Aorta (tissue), 5 donors: ENCODE measurements around the gene TRPM5. TPM values are rescaled to one million over a fixed set of nuclear protein-coding genes. Genes with fewer than 3 reads are reported as not detected.

Experiments used
- ATAC-seq: fragments of 200-7000 bp; cut with Tn5 transposase; one replicate; pipeline ENCODE4 v1.9.1; 2022; ENCODE audit warnings: moderate library complexity; ENCODE audit not compliant: low FRiP score
- DNase-seq, 2 donors: peaks; one replicate each; pipeline ENCODE4 v3.0.0-alpha.2; 2020
- H3K27ac ChIP-seq, 2 donors: one replicate each; pipeline ENCODE4 v1.5.1; 2013; ENCODE audit warnings: low read length in 2 of 2, mild to moderate bottlenecking in 2 of 2, moderate library complexity in 2 of 2, control low read depth in 1 of 2, inconsistent platforms in 1 of 2, low read depth in 1 of 2
- H3K27me3 ChIP-seq, 2 donors: one replicate each; pipeline ENCODE4 v1.6.1; 2013; ENCODE audit warnings: control low read depth in 1 of 2, low read length in 1 of 2, mild to moderate bottlenecking in 1 of 2, moderate library complexity in 1 of 2; ENCODE audit not compliant: insufficient read depth in 2 of 2, control insufficient read depth in 1 of 2
- H3K36me3 ChIP-seq, 2 donors: one replicate each; pipeline ENCODE4 v1.6.1; 2013; ENCODE audit warnings: control low read depth in 1 of 2, low read length in 1 of 2, mild to moderate bottlenecking in 1 of 2; ENCODE audit not compliant: insufficient read depth in 2 of 2, control insufficient read depth in 1 of 2
- H3K4me1 ChIP-seq, 2 donors: one replicate each; pipeline ENCODE4 v1.6.1; 2013; ENCODE audit warnings: low read length in 2 of 2, control low read depth in 1 of 2, mild to moderate bottlenecking in 1 of 2, moderate library complexity in 1 of 2; ENCODE audit not compliant: insufficient read depth in 2 of 2, control insufficient read depth in 1 of 2
- H3K4me3 ChIP-seq, 2 donors: one replicate each; pipeline ENCODE4 v1.5.1; 2013; ENCODE audit warnings: low read length in 2 of 2, control low read depth in 1 of 2, mild to moderate bottlenecking in 1 of 2
- H3K9me3 ChIP-seq: one replicate; pipeline ENCODE4 v1.6.1; 2013; ENCODE audit warnings: mild to moderate bottlenecking, low read length; ENCODE audit not compliant: control insufficient read depth
- whole genome bisulfite sequencing, 2 donors: extraction: QIAGEN DNeasy Blood & Tissue Kit; methylation state at CpG; one replicate each; pipeline ENCODE4 v1.1.7; 2013; 5-methylcytosine and 5-hydroxymethylcytosine counted together
- intact Hi-C, 2 donors: fragments of 100-400 bp; cut with DNase I; formaldehyde crosslinking; loops; one replicate each; pipeline versions ENCODE4 v1.14.2 to v1.15.0; 2022
- polyA plus RNA-seq, 2 donors: library from polyadenylated mRNA; stranded (reverse); fragments of 200-250 nt; gene quantifications; one replicate each; pipeline ENCODE4 v1.2.3, GENCODE V29; 2013
- total RNA-seq, 2 donors: library from RNA; stranded (reverse); fragmentation: NEBNext Ultra II Directional; extraction: Animal tissue kit (Norgen Biotek cat#: 25700); gene quantifications; one replicate each; pipeline ENCODE4 v1.2.1, GENCODE V29; 2021
- donor health status: healthy with polysubstance abuse.
- donor health status: Bipolar disorder and iron deficiency.
- donor health status: DM: no; HTN: no; CAD: no.
- donor health status: DM: no; HTN: no; CAD: no.
- donor health status: DM: yes; HTN: yes; CAD: no.

The TRPM5 gene
- total and polyA plus RNA-seq, 4 donors = 0.25 TPM; not detected in 3

DNA sequence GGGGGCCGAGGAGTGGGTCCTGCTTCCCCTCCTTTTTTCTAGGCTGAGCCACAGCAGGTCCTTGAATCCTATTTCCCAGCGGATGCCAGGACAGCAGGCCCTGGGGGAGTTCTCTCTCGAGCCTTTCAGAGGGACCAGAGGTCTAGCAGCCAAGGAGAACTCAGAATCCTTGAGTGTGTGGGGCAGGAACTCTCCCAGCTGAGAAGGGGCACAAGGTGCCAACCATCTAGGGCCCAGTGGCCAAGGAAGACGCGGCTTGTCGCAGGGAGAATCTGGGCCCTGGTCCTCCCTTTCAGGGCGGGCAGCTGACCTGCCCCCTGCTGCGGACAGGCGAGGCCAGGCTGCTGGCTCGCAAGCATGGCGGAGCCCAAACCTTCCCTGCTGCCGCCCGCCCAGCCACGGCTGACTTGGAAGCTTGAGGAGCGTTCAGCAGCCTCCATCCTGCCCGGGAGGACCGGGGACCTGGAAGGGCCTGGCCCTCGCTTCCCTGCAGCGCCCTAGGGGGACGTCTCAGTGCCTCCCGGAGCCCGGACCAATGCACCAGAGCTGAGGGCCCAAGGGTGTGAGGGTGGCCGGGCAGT, 44.7 kb downstream of the TRPM5 start:
- Histone ChIP-seq H3K9me3 (no peaks in the 10 kb centered on the region), H3K27ac (peak overlapping the region; percentile 87 to 95), H3K27me3 (no peaks in the 10 kb centered on the region), H3K4me3 (peak overlapping the region; percentile 6 to 48), H3K36me3 (peaks cover 0 to 3% of the 10 kb centered on the region in 2 donors), H3K4me1 (no peaks in the 10 kb centered on the region)
- 3 to 4% methylated on average over 22 to 23 of the region's 23 CpGs for WGBS, 2 donors
- intact Hi-C loops = loop anchor here in 1 of 2 donors (1.0 to 5.0 kb wide), 4 partner anchors 17 to 1122 kb away; partner anchors contain the start of gene CD81
- DNase-seq (peak in 1 of 2 donors; percentile 84), ATAC-seq (peak; percentile 39)

DNA sequence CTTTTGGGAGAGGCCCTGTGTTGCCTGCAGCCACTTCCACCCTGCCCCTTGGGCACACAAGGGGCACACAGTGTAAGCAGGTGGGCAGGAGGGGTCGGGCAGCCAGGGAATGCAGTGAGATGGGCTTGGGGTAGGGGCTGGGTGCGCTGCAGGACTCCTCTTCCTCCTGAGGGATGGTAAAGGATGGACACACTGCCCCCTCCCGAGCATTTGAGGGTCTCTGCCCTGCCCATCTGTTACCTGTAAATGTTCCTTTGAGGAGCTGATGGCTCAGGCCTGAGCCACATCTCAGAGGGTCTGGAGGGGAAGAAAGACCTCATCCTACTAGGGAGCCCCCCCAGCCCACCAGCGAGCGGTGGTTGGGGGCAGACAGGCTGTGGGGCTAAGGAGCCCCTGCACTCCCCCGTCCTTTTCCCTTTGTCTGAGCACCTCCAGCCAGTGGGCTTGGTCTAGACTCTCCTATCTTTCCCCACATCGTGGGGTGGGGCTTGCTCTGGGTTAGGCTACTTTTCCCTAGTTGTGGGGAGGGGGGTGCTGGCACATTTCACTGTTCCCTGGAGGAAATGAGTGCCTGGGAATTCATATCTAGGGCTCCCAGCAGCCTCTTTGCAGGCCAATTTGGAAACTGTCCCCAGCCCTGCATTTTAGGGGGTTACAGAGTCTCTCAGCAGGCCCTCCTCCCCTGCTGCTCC, 45.5 kb downstream of the TRPM5 start:
- Histone ChIP-seq H3K27ac (peak overlapping the region; percentile 87 to 95), H3K4me3 (no peak overlapping the region), H3K9me3 (no peaks in the 10 kb centered on the region), H3K27me3 (no peaks in the 10 kb centered on the region), H3K36me3 (peaks cover 0 to 3% of the 10 kb centered on the region in 2 donors), H3K4me1 (no peaks in the 10 kb centered on the region)
- ATAC-seq (no peak), DNase-seq (no peak)
- intact Hi-C loops = no loop called here
- 33 to 43% methylated on average over 7 of the region's 7 CpGs for WGBS, 2 donors

DNA sequence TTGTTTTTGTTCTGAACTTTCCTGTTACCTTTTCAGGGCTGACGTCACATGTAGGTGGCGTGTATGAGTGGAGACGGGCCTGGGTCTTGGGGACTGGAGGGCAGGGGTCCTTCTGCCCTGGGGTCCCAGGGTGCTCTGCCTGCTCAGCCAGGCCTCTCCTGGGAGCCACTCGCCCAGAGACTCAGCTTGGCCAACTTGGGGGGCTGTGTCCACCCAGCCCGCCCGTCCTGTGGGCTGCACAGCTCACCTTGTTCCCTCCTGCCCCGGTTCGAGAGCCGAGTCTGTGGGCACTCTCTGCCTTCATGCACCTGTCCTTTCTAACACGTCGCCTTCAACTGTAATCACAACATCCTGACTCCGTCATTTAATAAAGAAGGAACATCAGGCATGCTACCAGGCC, 47.3 kb downstream of the TRPM5 start:
- no peaks in the 10 kb centered on the region for H3K27me3 ChIP-seq
- no peak for DNase-seq
- H3K9me3 ChIP-seq = no peaks in the 10 kb centered on the region
- ATAC-seq = no peak
- WGBS, 2 donors = 87 to 90% methylated on average over 12 of the region's 12 CpGs
- no peaks in the 10 kb centered on the region for H3K4me1 ChIP-seq
- no peak overlapping the region for H3K4me3 ChIP-seq
- intact Hi-C loops = no loop called here
- H3K27ac ChIP-seq = no peak overlapping the region
- H3K36me3 ChIP-seq = no peaks in the 10 kb centered on the region

DNA sequence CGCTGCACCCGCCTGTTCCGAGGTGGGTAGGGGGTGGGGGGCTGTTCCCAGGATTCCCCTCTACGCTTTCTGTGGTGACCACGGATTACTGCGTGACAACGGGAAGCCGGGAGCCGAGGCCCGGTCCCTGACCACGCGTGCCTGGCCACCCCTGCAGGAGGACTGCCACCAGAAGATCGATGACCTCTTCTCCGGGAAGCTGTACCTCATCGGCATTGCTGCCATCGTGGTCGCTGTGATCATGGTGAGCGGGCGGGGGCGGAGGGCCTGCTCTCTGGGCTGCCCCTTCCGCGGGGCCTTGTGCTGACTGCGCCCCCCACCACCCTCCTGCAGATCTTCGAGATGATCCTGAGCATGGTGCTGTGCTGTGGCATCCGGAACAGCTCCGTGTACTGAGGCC, 47.8 kb downstream of the TRPM5 start:
- Histone ChIP-seq H3K36me3 (no peaks in the 10 kb centered on the region), H3K27ac (no peak overlapping the region), H3K27me3 (no peaks in the 10 kb centered on the region), H3K4me3 (no peak overlapping the region), H3K4me1 (no peaks in the 10 kb centered on the region), H3K9me3 (no peaks in the 10 kb centered on the region)
- WGBS, 2 donors = 89 to 90% methylated on average over 26 of the region's 26 CpGs
- intact Hi-C loops = no loop called here
- no peak for DNase-seq
- no peak for ATAC-seq

DNA sequence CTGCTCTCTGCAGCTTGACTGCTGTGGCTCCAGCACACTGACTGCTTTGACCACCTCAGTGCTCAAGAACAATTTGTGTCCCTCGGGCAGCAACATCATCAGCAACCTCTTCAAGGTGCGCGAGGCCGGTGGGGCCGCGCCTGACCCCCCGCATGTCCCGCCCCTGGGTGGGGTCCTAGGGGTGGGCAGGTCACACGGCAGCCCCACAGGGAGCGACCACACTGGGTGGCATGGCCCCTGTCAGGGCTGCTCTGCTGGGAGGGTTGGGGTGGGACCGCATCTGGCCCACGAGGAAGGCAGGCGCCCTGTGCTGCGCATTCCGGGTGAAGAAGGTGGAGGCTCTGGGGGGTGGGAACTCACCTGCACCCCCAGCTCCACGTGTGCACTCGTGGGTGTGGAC, 48.5 kb downstream of the TRPM5 start:
- ATAC-seq = no peak
- no peak for DNase-seq
- no peak overlapping the region for H3K27ac ChIP-seq
- no peak overlapping the region for H3K4me3 ChIP-seq
- 88 to 93% methylated on average over 16 to 17 of the region's 17 CpGs for WGBS, 2 donors
- H3K9me3 ChIP-seq = no peaks in the 10 kb centered on the region
- no peaks in the 10 kb centered on the region for H3K4me1 ChIP-seq
- intact Hi-C loops = no loop called here
- H3K36me3 ChIP-seq = no peaks in the 10 kb centered on the region
- no peaks in the 10 kb centered on the region for H3K27me3 ChIP-seq

DNA sequence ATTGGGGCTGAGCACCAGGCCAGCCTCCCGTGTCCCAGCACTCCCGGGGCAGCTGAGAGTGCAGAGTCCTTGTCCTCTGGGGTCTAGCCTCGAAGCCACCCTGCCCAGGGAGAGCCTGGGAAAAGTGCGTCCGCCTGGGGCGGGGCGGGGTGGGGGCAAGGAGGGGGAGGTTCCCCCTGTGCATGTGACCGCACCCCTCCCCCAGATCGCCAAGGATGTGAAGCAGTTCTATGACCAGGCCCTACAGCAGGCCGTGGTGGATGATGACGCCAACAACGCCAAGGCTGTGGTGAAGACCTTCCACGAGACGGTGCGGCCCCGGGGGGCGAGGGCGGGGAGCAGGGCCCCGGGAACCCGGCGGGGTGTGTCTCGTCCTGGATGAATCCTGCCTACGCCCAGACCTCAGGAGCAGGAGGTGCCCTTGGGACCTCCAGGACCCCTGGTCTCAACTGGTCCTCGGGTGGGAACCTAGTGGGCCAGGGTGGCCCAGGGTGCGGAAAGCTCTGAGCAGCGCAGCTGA, 49.0 kb downstream of the TRPM5 start:
- Histone ChIP-seq H3K27ac (no peak overlapping the region), H3K36me3 (no peaks in the 10 kb centered on the region), H3K4me3 (no peak overlapping the region), H3K9me3 (no peaks in the 10 kb centered on the region), H3K27me3 (no peaks in the 10 kb centered on the region), H3K4me1 (no peaks in the 10 kb centered on the region)
- no peak for ATAC-seq
- intact Hi-C loops = no loop called here
- no peak for DNase-seq
- WGBS, 2 donors = 86 to 88% methylated on average over 25 to 26 of the region's 26 CpGs

DNA sequence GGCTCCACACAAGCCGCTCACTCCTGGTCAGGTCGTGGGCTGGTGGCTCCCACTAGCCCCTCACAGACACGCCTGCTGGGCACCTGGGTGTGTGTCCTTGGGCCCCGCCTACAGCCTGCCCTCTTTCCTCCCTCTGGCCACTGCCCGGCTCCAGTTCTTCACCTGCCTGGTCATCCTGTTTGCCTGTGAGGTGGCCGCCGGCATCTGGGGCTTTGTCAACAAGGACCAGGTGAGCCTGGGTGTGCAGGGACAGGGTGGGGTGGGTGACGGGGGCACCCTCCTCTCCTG, 49.6 kb downstream of the TRPM5 start:
- no peaks in the 10 kb centered on the region for H3K36me3 ChIP-seq
- DNase-seq (no peak), ATAC-seq (no peak)
- 77 to 87% methylated on average over 8 of the region's 8 CpGs for WGBS, 2 donors
- H3K4me1 ChIP-seq = no peaks in the 10 kb centered on the region
- H3K27ac ChIP-seq = no peak overlapping the region
- no peak overlapping the region for H3K4me3 ChIP-seq
- intact Hi-C loops = no loop called here
- no peaks in the 10 kb centered on the region for H3K27me3 ChIP-seq
- no peaks in the 10 kb centered on the region for H3K9me3 ChIP-seq
